Ishikawa (cell line): ENCODE measurements around the gene SPOP.

ENCODE experiments used
- EP300 ChIP-seq: IDR thresholded peaks from 2 replicates; pipeline ENCODE4 v1.6.1; 2012; ENCODE audit warnings: borderline replicate concordance
- MAX ChIP-seq: IDR thresholded peaks from 2 replicates; pipeline ENCODE4 v1.6.1; 2012
- RAD21 ChIP-seq: IDR thresholded peaks from 2 replicates; pipeline ENCODE4 v1.6.1; 2012; ENCODE audit warnings: low read depth
- REST ChIP-seq: IDR thresholded peaks from 2 replicates; pipeline ENCODE4 v1.6.1; 2012; ENCODE audit warnings: low read depth, mild to moderate bottlenecking

- TF ChIP-seq MAX: no peak; the same call in 1 of the 2 replicates
- no peak for TF ChIP-seq REST
- no peak for TF ChIP-seq RAD21
- TF ChIP-seq EP300: no peak
Measured at GRCh38 chr17:49708515-49709183, 30.8 kb upstream of the SPOP start.
